Measurements from ENCODE around the gene GALNT1.

DNA sequence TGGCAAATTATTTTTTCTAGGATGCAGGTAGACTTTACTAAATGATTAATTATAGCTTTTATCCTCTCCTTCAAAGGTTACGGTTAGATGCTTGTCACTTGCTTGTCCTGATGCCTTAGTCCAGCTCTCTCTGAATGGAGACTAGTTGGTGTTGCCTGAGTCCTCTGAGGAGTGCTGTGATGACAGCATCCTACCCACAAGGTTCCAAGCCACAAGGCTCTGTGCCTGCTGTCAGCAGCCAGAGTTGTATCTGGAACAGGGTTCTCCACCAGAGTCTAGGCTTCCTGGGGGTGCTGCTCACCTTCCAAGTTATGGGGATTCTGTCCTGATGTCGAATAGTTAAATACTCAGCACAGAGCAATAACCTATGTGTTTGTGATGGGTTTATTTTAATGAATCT is 125.7 kb downstream of the GALNT1 start:
- TF ChIP-seq, protein P1, sequence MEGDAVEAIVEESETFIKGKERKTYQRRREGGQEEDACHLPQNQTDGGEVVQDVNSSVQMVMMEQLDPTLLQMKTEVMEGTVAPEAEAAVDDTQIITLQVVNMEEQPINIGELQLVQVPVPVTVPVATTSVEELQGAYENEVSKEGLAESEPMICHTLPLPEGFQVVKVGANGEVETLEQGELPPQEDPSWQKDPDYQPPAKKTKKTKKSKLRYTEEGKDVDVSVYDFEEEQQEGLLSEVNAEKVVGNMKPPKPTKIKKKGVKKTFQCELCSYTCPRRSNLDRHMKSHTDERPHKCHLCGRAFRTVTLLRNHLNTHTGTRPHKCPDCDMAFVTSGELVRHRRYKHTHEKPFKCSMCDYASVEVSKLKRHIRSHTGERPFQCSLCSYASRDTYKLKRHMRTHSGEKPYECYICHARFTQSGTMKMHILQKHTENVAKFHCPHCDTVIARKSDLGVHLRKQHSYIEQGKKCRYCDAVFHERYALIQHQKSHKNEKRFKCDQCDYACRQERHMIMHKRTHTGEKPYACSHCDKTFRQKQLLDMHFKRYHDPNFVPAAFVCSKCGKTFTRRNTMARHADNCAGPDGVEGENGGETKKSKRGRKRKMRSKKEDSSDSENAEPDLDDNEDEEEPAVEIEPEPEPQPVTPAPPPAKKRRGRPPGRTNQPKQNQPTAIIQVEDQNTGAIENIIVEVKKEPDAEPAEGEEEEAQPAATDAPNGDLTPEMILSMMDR (IDR thresholded peaks at IDR 0.05; ENCODE audit: insufficient read depth, low read length, poor library complexity, severe bottlenecking) = no peak
- TF ChIP-seq EZH2phosphoT487 (conservative IDR thresholded peaks at IDR 0.05; ENCODE audit: low read length) = no peak

Data from SU-DHL-6 (cell line).